Measurements from ENCODE around the gene HCN2. TPM values are rescaled to one million over a fixed set of nuclear protein-coding genes. Genes with fewer than 3 reads are reported as not detected.

The HCN2 gene
- total RNA-seq, 1 experiment from 2014 or later = 13.1 TPM

- H3K9me3 ChIP-seq (ENCODE audit: low read depth, low read length, poor library complexity, severe bottlenecking) = no peaks in the 10 kb centered on the region
- H3K4me1 ChIP-seq (ENCODE audit: insufficient read depth, low read length, poor library complexity, severe bottlenecking) = peaks cover under 1% of the 10 kb centered on the region
- H3K27me3 ChIP-seq (replicated peaks; ENCODE audit: insufficient read depth, low read depth, low read length, poor library complexity) = no peaks in the 10 kb centered on the region
- TF ChIP-seq CTCF (conservative IDR thresholded peaks at IDR 0.05; ENCODE audit: low read depth, low read length) = no peak
- TF ChIP-seq EZH2 (IDR thresholded peaks at IDR 0.05; ENCODE audit: borderline replicate concordance, low read depth, low read length, poor library complexity, severe bottlenecking) = no peak
- no peak for DNase-seq (ENCODE audit: low spot score)
- CTCF ChIA-PET = interaction anchor here (0.5 kb wide), 1 partner anchor 208 kb away, joined by 3 read pairs; no protein-coding TSS in a partner anchor
- peaks cover 39% of the 10 kb centered on the region for H3K36me3 ChIP-seq (ENCODE audit: insufficient read depth, low read length, poor library complexity, severe bottlenecking)
- POLR2A ChIA-PET (ENCODE audit: low non-redundant PET) = no interaction called here
- no TSS peak for BruUV-seq (replicated peaks)
- no peak overlapping the region for H3K4me3 ChIP-seq (ENCODE audit: low read depth, low read length, poor library complexity, severe bottlenecking)
- intact Hi-C loops (cut with micrococcal nuclease; ENCODE audit: unreplicated experiment) = no loop called here
- H3K27ac ChIP-seq (ENCODE audit: low read depth, low read length, poor library complexity, severe bottlenecking) = no peak overlapping the region
Observed at GRCh38 chr19:655691-656090, 66.0 kb downstream of the HCN2 start.

GRCh38 chr19:656751-657559 is 67.3 kb downstream of the HCN2 start:
- intact Hi-C loops (cut with micrococcal nuclease; ENCODE audit: unreplicated experiment) = no loop called here
- CTCF ChIA-PET = no interaction called here
- TF ChIP-seq EZH2 (IDR thresholded peaks at IDR 0.05; ENCODE audit: borderline replicate concordance, low read depth, low read length, poor library complexity, severe bottlenecking) (no peak), CTCF (conservative IDR thresholded peaks at IDR 0.05; ENCODE audit: low read depth, low read length) (no peak)
- Histone ChIP-seq H3K4me1 (ENCODE audit: insufficient read depth, low read length, poor library complexity, severe bottlenecking) (peaks cover 7% of the 10 kb centered on the region), H3K9me3 (ENCODE audit: low read depth, low read length, poor library complexity, severe bottlenecking) (no peaks in the 10 kb centered on the region), H3K36me3 (ENCODE audit: insufficient read depth, low read length, poor library complexity, severe bottlenecking) (peaks cover 27% of the 10 kb centered on the region), H3K27ac (ENCODE audit: low read depth, low read length, poor library complexity, severe bottlenecking) (no peak overlapping the region), H3K27me3 (replicated peaks; ENCODE audit: insufficient read depth, low read depth, low read length, poor library complexity) (no peaks in the 10 kb centered on the region), H3K4me3 (ENCODE audit: low read depth, low read length, poor library complexity, severe bottlenecking) (no peak overlapping the region)
- DNase-seq (ENCODE audit: low spot score) = no peak
- POLR2A ChIA-PET (ENCODE audit: low non-redundant PET) = interaction anchor here (0.9 kb wide), 1 partner anchor 15 kb away, joined by 4 read pairs; no protein-coding TSS in a partner anchor
- no TSS peak for BruUV-seq (replicated peaks)

GRCh38 chr19:657611-658010 is 67.9 kb downstream of the HCN2 start:
- no peak for TF ChIP-seq CTCF (conservative IDR thresholded peaks at IDR 0.05; ENCODE audit: low read depth, low read length)
- TF ChIP-seq EZH2 (IDR thresholded peaks at IDR 0.05; ENCODE audit: borderline replicate concordance, low read depth, low read length, poor library complexity, severe bottlenecking) = no peak
- Histone ChIP-seq H3K4me3 (ENCODE audit: low read depth, low read length, poor library complexity, severe bottlenecking) (no peak overlapping the region), H3K4me1 (ENCODE audit: insufficient read depth, low read length, poor library complexity, severe bottlenecking) (peaks cover 7% of the 10 kb centered on the region), H3K27me3 (replicated peaks; ENCODE audit: insufficient read depth, low read depth, low read length, poor library complexity) (no peaks in the 10 kb centered on the region), H3K9me3 (ENCODE audit: low read depth, low read length, poor library complexity, severe bottlenecking) (no peaks in the 10 kb centered on the region), H3K27ac (ENCODE audit: low read depth, low read length, poor library complexity, severe bottlenecking) (no peak overlapping the region), H3K36me3 (ENCODE audit: insufficient read depth, low read length, poor library complexity, severe bottlenecking) (peaks cover 20% of the 10 kb centered on the region)
- BruUV-seq (replicated peaks) = no TSS peak
- ChIA-PET POLR2A (ENCODE audit: low non-redundant PET) (no interaction called here), CTCF (no interaction called here)
- intact Hi-C loops (cut with micrococcal nuclease; ENCODE audit: unreplicated experiment) = no loop called here
- DNase-seq (ENCODE audit: low spot score) = no peak

Data from A673 (cell line).